Transverse colon (tissue), 4 donors: ENCODE results near the gene PDZD2.

Experiments used
- EP300 ChIP-seq: sonication (generic); formaldehyde crosslinking; IDR thresholded peaks from one replicate; pipeline ENCODE4 v1.6.1; 2017; ENCODE audit warnings: antibody characterized with exemption, low read depth
- POLR2A ChIP-seq: fragments of 450-650 bp; IDR thresholded peaks from one replicate; pipeline ENCODE4 v1.6.1; 2016; ENCODE audit warnings: antibody characterized with exemption, mild to moderate bottlenecking, moderate library complexity
- POLR2AphosphoS5 ChIP-seq, 3 donors: sonication (generic); formaldehyde crosslinking; IDR thresholded peaks; one replicate each; pipeline ENCODE4 v1.6.1; 2016; ENCODE audit warnings: antibody characterized with exemption in 3 of 3
- TF ChIP-seq, protein P1 (sequence below), 5 experiments: fragments of 200-600 bp in 3 of 5; fragments of 450-650 bp in 2 of 5; sonication (generic) in 3 of 5; IDR thresholded peaks; 1 replicate in 2 of 5; 2 replicates in 3 of 5; pipeline ENCODE4 v1.5.1; 2016 to 2017; ENCODE audit warnings: antibody characterized with exemption in 5 of 5, inconsistent platforms in 3 of 5, mild to moderate bottlenecking in 2 of 5, moderate library complexity in 1 of 5

DNA sequence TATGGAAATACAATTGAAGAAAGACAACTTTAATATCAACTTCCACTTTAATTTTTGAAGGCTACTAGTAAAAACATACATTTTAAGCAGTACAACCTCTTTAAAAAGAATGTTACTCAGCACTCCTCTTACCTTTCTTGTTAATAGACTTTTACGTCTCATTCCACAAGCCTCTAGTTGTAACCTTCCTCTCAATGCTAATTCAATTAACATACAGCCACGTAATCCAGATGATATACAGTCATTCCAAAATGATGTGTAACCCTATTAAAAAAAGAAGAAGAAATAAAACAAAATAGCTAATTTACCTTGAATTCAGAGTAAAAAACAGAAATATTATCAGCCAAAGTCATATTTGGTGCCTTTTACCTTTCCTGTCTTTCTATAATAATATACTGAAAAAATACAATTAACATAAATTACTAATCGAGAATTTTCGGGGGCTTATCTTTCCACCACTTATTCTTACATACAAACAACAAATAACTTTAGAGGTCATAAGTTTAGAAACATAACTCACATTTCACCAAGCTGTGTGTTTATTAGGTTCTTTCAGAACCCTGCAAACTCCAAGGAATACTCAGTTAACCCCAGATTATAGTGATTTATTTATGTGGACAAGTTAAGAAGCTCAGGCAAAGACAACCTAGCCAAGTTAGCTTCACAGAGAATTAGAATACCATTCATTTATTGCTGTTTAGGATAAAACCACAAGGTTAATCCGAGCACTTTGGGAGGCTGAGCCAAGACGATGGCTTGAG lies 504.9 kb downstream of the PDZD2 start:
- TF ChIP-seq, protein P1, sequence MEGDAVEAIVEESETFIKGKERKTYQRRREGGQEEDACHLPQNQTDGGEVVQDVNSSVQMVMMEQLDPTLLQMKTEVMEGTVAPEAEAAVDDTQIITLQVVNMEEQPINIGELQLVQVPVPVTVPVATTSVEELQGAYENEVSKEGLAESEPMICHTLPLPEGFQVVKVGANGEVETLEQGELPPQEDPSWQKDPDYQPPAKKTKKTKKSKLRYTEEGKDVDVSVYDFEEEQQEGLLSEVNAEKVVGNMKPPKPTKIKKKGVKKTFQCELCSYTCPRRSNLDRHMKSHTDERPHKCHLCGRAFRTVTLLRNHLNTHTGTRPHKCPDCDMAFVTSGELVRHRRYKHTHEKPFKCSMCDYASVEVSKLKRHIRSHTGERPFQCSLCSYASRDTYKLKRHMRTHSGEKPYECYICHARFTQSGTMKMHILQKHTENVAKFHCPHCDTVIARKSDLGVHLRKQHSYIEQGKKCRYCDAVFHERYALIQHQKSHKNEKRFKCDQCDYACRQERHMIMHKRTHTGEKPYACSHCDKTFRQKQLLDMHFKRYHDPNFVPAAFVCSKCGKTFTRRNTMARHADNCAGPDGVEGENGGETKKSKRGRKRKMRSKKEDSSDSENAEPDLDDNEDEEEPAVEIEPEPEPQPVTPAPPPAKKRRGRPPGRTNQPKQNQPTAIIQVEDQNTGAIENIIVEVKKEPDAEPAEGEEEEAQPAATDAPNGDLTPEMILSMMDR (IDR thresholded peaks at IDR 0.05) = no peak
- TF ChIP-seq EP300 (no peak), POLR2A (no peak), POLR2AphosphoS5 (IDR thresholded peaks at IDR 0.05) (no peak)
